Mesenchymal stem cell (in vitro differentiated cells and primary cell): ENCODE results near the gene CSF1R.

Experiments
- DNase-seq: peaks from one replicate; pipeline ENCODE4 v3.0.0-alpha.2; 2013
- H2AFZ ChIP-seq: one replicate; pipeline ENCODE4 v1.6.1; 2013; ENCODE audit warnings: low read depth, mild to moderate bottlenecking, control low read depth, inconsistent platforms, low read length, moderate library complexity
- H2AK5ac ChIP-seq: 2 replicates; pipeline ENCODE4 v1.6.1; 2013; ENCODE audit warnings: low read length, moderate library complexity, mild to moderate bottlenecking, inconsistent platforms; ENCODE audit not compliant: severe bottlenecking
- H2BK120ac ChIP-seq: one replicate; pipeline ENCODE4 v1.6.1; 2013; ENCODE audit warnings: low read depth, mild to moderate bottlenecking, inconsistent platforms, low read length, moderate library complexity
- H2BK12ac ChIP-seq, 2 experiments: one replicate each; pipeline ENCODE4 v1.6.1; 2013; ENCODE audit warnings: inconsistent platforms in 2 of 2, low read length in 2 of 2, mild to moderate bottlenecking in 2 of 2, moderate library complexity in 2 of 2, control low read depth in 1 of 2
- H2BK15ac ChIP-seq: one replicate; pipeline ENCODE4 v1.6.1; 2013; ENCODE audit warnings: mild to moderate bottlenecking, low read depth, inconsistent platforms; ENCODE audit not compliant: poor library complexity, severe bottlenecking
- H2BK5ac ChIP-seq: 2 replicates; pipeline ENCODE4 v1.6.1; 2013; ENCODE audit warnings: low read depth, mild to moderate bottlenecking, low read length, control low read depth, inconsistent platforms; ENCODE audit not compliant: poor library complexity, severe bottlenecking
- H3K14ac ChIP-seq, 2 experiments: one replicate each; pipeline ENCODE4 v1.6.1; 2013; ENCODE audit warnings: inconsistent platforms in 2 of 2, low read length in 2 of 2, control low read depth in 1 of 2, mild to moderate bottlenecking in 1 of 2, moderate library complexity in 1 of 2
- H3K18ac ChIP-seq, 2 experiments: one replicate each; pipeline ENCODE4 v1.6.1; 2013; ENCODE audit warnings: inconsistent platforms in 2 of 2, low read length in 2 of 2, control low read depth in 1 of 2, low read depth in 1 of 2, mild to moderate bottlenecking in 1 of 2
- H3K23ac ChIP-seq, 2 experiments: one replicate each; pipeline ENCODE4 v1.6.1; 2013; ENCODE audit warnings: inconsistent platforms in 2 of 2, low read length in 2 of 2, mild to moderate bottlenecking in 2 of 2, moderate library complexity in 2 of 2, control low read depth in 1 of 2
- H3K27ac ChIP-seq: 2 replicates; pipeline ENCODE4 v1.5.1; 2013; ENCODE audit warnings: mild to moderate bottlenecking, moderate library complexity, low read length, control low read depth, inconsistent platforms; ENCODE audit not compliant: poor library complexity, severe bottlenecking
- H3K27me3 ChIP-seq, 2 experiments: 2 replicates each; pipeline versions ENCODE4 v1.6.1 to v1.7.0; 2013; ENCODE audit warnings: low read length in 2 of 2, mild to moderate bottlenecking in 2 of 2, moderate library complexity in 2 of 2, control low read depth in 1 of 2, inconsistent platforms in 1 of 2; ENCODE audit not compliant: control insufficient read depth in 1 of 2, insufficient read depth in 1 of 2
- H3K36me3 ChIP-seq, 2 experiments: 2 replicates each; pipeline versions ENCODE4 v1.6.1 to v1.7.0; 2013; ENCODE audit warnings: low read length in 2 of 2, control low read depth in 1 of 2, inconsistent platforms in 1 of 2, low read depth in 1 of 2, mild to moderate bottlenecking in 1 of 2; ENCODE audit not compliant: insufficient read depth in 2 of 2, control insufficient read depth in 1 of 2
- H3K4ac ChIP-seq, 2 experiments: one replicate each; pipeline ENCODE4 v1.6.1; 2013; ENCODE audit warnings: inconsistent platforms in 2 of 2, low read length in 2 of 2, mild to moderate bottlenecking in 2 of 2, moderate library complexity in 2 of 2, control low read depth in 1 of 2, low read depth in 1 of 2
- H3K4me1 ChIP-seq: 2 replicates; pipeline ENCODE4 v1.6.1; 2013; ENCODE audit warnings: low read depth, low read length, control low read depth; ENCODE audit not compliant: control insufficient read depth, insufficient read depth
- H3K4me2 ChIP-seq: 2 replicates; pipeline ENCODE4 v1.6.1; 2013; ENCODE audit warnings: low read length, mild to moderate bottlenecking, inconsistent platforms; ENCODE audit not compliant: poor library complexity, severe bottlenecking
- H3K4me3 ChIP-seq, 2 experiments: 2 replicates each; pipeline versions ENCODE4 v1.5.1 to v1.7.0; 2013; ENCODE audit warnings: low read length in 2 of 2, mild to moderate bottlenecking in 2 of 2, control low read depth in 1 of 2, low read depth in 1 of 2; ENCODE audit not compliant: insufficient read depth in 1 of 2
- H3K79me1 ChIP-seq: replicated peaks from 2 replicates; pipeline ENCODE4 v1.6.1; 2013; ENCODE audit warnings: mild to moderate bottlenecking, control low read depth, low read length, inconsistent platforms; ENCODE audit not compliant: poor library complexity, severe bottlenecking
- H3K9ac ChIP-seq: 2 replicates; pipeline ENCODE4 v1.7.0; 2013; ENCODE audit warnings: mild to moderate bottlenecking, low read length, moderate library complexity
- H3K9me3 ChIP-seq: 2 replicates; pipeline ENCODE4 v1.7.0; 2013; ENCODE audit warnings: mild to moderate bottlenecking, low read length; ENCODE audit not compliant: control insufficient read depth
- H4K8ac ChIP-seq: one replicate; pipeline ENCODE4 v1.6.1; 2013; ENCODE audit warnings: inconsistent platforms, mild to moderate bottlenecking, low read length, moderate library complexity
- H4K91ac ChIP-seq: one replicate; pipeline ENCODE4 v1.6.1; 2013; ENCODE audit warnings: mild to moderate bottlenecking, low read length, inconsistent platforms
- WGBS: methylation state at CpG from one replicate; pipeline ENCODE4 v1.1.7; 2013; ENCODE audit warnings: mixed read lengths; 5-methylcytosine and 5-hydroxymethylcytosine counted together

The CSF1R gene

GRCh38 chr5:150017226-150018005 is 68.9 kb downstream of the CSF1R start:
- Histone ChIP-seq H2BK15ac (no peak overlapping the region), H2BK5ac (no peak overlapping the region)
- 88% methylated on average over 3 of the region's 6 CpGs for WGBS

GRCh38 chr5:150016537-150016936 is 69.8 kb downstream of the CSF1R start:
- Histone ChIP-seq H2BK120ac (no peak overlapping the region), H2BK5ac (no peak overlapping the region), H2BK15ac (no peak overlapping the region), H3K36me3 (peaks cover 23 to 86% of the 10 kb centered on the region in 2 experiments), H3K4me2 (no peak overlapping the region), H3K14ac (no peak overlapping the region), H3K9ac (no peak overlapping the region), H3K18ac (no peak overlapping the region), H3K27me3 (no peaks in the 10 kb centered on the region), H3K9me3 (peaks cover 18% of the 10 kb centered on the region), H4K8ac (no peak overlapping the region), H2AK5ac (no peak overlapping the region), H2BK12ac (no peak overlapping the region), H3K4me1 (peaks cover 3% of the 10 kb centered on the region), H3K4ac (no peak overlapping the region), H4K91ac (no peak overlapping the region), H2AFZ (no peak overlapping the region), H3K4me3 (no peak overlapping the region), H3K23ac (no peak overlapping the region), H3K79me1 (peaks cover 18% of the 10 kb centered on the region), H3K27ac (no peak overlapping the region)
- no peak for DNase-seq

More at GRCh38 chr5:150017226-150018005, 68.9 kb downstream of the CSF1R start:
- Histone ChIP-seq H3K14ac (no peak overlapping the region), H3K4me1 (peaks cover 3% of the 10 kb centered on the region), H3K36me3 (peaks cover 20 to 82% of the 10 kb centered on the region in 2 experiments), H3K4me3 (no peak overlapping the region), H4K91ac (no peak overlapping the region), H3K9ac (no peak overlapping the region), H4K8ac (no peak overlapping the region), H3K4ac (no peak overlapping the region), H3K23ac (no peak overlapping the region), H2BK12ac (no peak overlapping the region), H3K27ac (peak overlapping the region; percentile 46), H3K79me1 (peaks cover 16% of the 10 kb centered on the region), H3K4me2 (no peak overlapping the region), H2AK5ac (no peak overlapping the region), H2AFZ (no peak overlapping the region), H3K18ac (no peak overlapping the region), H3K9me3 (peaks cover 18% of the 10 kb centered on the region), H3K27me3 (no peaks in the 10 kb centered on the region), H2BK120ac (no peak overlapping the region)
- DNase-seq, result no peak

GRCh38 chr5:150015415-150015814 is 70.9 kb downstream of the CSF1R start:
- Histone ChIP-seq H3K14ac (no peak overlapping the region), H4K91ac (no peak overlapping the region), H3K4me1 (peaks cover 1% of the 10 kb centered on the region), H3K27ac (no peak overlapping the region), H3K18ac (no peak overlapping the region), H3K79me1 (peaks cover 23% of the 10 kb centered on the region), H3K4me2 (no peak overlapping the region), H4K8ac (no peak overlapping the region), H3K27me3 (no peaks in the 10 kb centered on the region), H2BK12ac (no peak overlapping the region), H3K23ac (no peak overlapping the region), H2AK5ac (no peak overlapping the region), H3K36me3 (peaks cover 28 to 85% of the 10 kb centered on the region in 2 experiments), H2BK120ac (no peak overlapping the region), H3K4ac (no peak overlapping the region), H2BK15ac (no peak overlapping the region), H3K9me3 (peaks cover 18% of the 10 kb centered on the region), H3K9ac (no peak overlapping the region), H2BK5ac (no peak overlapping the region), H3K4me3 (peak overlapping the region in 1 of 2 experiments; percentile 17), H2AFZ (no peak overlapping the region)
- no peak for DNase-seq
- 100% methylated on average over 2 of the region's 3 CpGs for WGBS

GRCh38 chr5:150014456-150014855 is 71.9 kb downstream of the CSF1R start:
- H3K9ac ChIP-seq, result no peak overlapping the region
- no peak overlapping the region for H2AFZ ChIP-seq
- no peak overlapping the region for H3K4ac ChIP-seq
- H4K8ac ChIP-seq, result no peak overlapping the region
- H2BK5ac ChIP-seq, result no peak overlapping the region
- H3K9me3 ChIP-seq, result peaks cover 18% of the 10 kb centered on the region
- H2AK5ac ChIP-seq, result no peak overlapping the region
- H3K27ac ChIP-seq, result no peak overlapping the region
- H3K23ac ChIP-seq, result no peak overlapping the region
- H3K79me1 ChIP-seq, result peaks cover 28% of the 10 kb centered on the region
- no peak overlapping the region for H4K91ac ChIP-seq
- no peak overlapping the region for H3K14ac ChIP-seq
- H3K4me3 ChIP-seq, result no peak overlapping the region
- no peak overlapping the region for H2BK12ac ChIP-seq
- H2BK15ac ChIP-seq, result no peak overlapping the region
- H3K36me3 ChIP-seq, result peaks cover 33 to 85% of the 10 kb centered on the region in 2 experiments
- no peak overlapping the region for H3K4me2 ChIP-seq
- no peak for DNase-seq
- WGBS, result 100% methylated on average over 3 of the region's 3 CpGs
- peaks cover 3% of the 10 kb centered on the region for H3K4me1 ChIP-seq
- H3K27me3 ChIP-seq, result no peaks in the 10 kb centered on the region
- H3K18ac ChIP-seq, result no peak overlapping the region
- H2BK120ac ChIP-seq, result no peak overlapping the region
